ENCODE data around the gene HLF.

Gene HLF, protein sequence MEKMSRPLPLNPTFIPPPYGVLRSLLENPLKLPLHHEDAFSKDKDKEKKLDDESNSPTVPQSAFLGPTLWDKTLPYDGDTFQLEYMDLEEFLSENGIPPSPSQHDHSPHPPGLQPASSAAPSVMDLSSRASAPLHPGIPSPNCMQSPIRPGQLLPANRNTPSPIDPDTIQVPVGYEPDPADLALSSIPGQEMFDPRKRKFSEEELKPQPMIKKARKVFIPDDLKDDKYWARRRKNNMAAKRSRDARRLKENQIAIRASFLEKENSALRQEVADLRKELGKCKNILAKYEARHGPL

DNA sequence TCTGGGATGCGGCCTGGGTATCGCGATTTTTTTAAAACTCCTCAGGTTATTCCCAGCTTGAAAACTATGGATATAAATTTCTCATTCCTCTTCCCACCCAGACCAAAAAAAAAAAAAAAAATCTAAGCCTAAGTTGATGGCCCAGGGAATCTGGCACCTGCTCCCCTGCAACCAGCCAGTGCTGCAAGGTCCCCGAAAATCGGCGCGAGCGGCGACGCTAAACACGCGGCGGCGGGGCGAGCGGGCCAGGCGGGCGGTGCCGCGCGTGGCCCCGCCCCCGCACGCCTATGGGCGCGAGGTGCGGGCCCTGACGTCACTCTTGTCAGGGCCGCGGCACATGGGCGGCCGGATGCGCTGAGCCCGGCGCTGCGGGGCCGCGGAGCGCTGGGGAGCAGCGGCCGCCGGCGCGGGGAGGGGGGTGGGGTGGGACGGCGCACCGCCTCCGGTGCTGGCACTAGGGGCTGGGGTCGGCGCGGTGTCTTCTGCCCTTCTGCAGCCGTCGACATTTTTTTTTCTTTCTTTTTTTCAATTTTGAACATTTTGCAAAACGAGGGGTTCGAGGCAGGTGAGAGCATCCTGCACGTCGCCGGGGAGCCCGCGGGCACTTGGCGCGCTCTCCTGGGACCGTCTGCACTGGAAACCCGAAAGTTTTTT, at the start of gene HLF:
Gene HLF, plus strand, starts transcription at position 316 of the 654 bp plus-strand sequence. CDS start 525 bp downstream, outside the sequence.
- peak; percentile 88 for DNase-seq

DNA sequence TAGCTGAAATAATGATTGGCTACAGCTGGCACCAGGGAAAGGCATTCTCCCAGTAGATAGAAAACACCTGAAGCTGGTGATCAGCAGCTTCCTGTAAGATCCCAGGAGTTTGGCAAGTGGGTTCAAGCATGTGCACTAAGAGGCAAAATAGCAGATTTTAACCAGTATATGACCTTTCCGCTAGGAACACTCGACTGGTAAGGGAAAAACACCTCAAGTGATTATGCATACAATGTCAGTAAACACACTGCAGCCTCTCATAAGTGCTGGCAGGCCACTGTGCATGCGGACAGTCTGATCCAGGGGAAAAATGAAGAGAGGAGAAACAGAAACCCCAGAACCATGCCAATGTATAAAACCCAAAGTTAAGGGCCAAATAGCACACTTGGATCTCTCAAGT, 49.0 kb upstream of the HLF start:
- DNase-seq, result no peak

DNA sequence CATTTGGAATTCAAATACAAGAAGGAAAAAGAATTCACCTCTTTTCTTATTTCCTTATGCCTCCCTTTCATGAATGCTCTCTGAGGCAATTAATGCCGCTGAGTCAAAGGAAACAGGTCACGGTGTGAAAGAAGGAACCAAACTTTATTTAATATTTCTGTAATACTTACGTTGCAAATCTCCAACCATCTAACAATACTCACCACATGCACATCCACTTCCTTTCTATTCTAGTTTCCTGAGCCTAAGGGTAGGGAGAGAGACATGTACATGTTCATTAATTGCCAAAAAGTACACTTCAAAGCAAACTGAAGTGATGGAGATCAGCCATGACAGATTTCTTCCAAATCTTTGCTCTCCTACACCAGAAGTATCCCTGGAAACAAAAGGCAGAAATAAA, 47.9 kb upstream of the HLF start:
- DNase-seq, result no peak

DNA sequence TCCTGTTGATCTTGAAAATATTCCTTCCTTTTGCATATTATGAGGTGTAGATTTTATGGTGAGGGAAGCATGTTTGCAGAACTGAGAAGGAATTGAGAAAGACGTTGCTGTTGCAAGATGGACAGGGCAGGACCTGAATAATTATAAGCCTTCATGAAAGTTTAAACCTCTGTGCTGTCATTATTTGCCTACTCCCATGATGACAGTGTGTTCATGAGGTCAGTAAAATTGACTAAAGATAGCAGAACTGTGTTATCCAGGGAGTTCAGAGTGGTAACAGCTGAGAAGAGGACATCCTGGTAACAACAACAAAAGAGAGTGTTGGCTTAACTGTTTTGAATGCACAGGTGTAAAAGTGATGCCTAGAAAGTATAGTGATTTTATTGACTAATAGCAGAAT, 45.3 kb upstream of the HLF start:
- no peak for DNase-seq

DNA sequence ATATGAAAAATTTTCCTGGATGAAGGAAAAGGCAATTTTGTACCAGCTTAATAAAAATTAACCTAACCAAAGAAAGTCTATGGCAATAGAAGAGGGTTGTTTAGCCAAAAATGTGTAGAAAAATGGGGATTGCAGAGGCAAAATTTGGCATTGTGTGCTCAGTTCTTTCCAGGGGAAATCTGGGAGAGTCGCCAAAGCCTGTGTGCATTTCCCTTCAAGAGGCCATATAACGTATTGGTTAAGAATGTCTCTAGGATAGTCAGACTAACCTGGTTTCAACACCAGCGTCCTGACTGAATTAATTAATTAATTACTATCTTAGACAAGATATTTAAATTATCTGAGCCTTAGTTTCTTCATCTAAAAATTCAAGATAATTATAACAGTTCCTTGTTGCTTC, 44.8 kb upstream of the HLF start:
- no peak for DNase-seq

DNA sequence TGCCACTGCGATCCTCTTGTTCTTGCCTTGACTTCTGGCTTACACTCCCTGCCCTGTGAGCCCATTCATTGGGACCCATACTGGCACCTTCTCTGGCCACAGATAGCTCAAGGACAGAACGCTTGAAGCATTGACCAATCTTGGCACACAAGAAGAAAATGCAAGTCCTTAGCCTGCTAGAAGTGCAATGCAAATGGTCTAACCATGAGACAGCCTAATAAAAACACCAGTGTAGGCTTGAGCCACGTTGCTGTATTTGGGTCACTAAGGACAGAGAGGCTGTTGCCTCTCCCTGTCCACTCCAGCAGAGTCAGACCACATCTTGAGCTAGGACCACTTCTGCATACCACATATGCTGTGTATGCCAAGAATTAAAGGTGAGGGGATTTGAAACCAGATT, 41.2 kb upstream of the HLF start:
- DNase-seq, result no peak

DNA sequence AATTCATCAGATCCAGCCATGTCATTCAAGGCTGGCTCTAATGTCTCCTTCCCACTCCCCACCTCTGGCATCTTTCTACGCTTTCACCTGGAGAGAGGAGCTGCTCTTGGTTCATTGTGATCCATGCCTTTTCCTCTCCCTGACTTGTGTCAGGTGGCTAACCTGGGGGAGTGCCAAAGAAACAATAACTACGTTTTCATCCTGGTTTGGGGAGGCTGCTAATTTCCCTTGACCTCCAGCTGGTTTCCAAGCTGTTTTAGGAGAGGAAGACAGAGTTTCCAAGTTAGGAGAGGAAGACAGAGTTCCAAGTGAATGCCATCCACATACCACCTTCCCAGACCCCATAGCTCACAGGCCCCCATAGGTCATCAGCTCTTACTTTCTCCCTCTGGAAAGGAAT, 40.0 kb upstream of the HLF start:
- no peak for DNase-seq

DNA sequence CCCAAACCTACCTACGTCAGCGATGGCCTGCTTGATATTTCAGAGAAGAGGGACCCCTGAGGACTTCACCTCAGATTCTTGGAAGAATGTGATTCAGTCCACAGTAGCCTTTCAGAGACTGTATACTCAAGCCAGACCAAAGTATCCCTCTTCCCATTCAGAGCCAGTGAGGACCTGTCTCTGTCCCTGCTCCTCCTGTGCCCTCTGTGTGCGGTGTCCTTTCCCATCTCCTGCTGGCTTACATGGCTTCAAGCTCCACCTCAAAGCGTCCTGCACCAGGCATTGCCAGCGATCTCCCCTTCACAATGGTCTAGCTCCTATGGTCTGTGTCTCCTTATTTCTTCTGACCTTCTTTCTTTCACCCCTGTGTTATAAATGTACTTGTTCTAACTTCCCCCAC, 39.5 kb upstream of the HLF start:
- no peak for DNase-seq

DNA sequence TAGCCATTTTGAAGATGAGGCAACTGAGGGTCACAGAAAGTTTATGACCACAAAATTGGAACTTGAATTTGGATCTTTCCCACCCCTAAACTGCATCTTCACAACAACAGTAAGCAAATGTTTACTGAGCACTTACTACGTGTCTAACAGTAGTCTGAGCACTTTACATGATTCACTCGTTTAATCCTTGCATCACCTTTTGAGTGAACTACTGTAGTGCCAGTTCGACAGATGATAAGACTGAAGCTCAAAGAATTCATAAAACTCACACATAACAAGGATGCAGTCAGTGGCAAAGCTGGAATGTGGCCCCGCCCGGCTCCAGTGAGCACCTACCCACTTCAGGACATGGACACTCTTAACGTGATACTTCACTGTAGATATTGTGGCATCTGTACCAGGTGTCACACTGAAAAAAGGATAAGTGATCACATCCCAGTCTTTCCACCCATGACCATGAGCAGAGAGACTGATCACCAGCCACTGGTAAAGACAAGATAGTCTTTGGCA, 36.0 kb upstream of the HLF start:
- DNase-seq, result no peak

DNA sequence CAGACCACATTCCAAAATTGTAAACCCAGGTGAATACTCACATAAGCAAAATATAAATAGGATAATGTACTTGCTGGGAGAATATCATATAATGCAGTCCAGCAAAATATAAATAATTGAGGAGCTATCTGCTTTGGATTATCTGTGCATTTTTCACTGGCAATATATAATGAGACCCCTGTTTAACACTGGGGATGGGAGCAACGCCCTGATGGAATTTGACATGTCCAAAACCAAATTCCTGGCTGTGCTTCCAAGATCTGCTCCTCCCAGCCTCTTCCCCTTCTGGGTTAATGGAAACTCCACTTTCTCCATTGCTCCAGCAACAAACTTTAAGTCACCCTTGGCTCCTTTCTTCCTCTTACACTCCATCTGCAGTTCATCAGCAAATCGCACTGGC, 35.5 kb upstream of the HLF start:
- no peak for DNase-seq

DNA sequence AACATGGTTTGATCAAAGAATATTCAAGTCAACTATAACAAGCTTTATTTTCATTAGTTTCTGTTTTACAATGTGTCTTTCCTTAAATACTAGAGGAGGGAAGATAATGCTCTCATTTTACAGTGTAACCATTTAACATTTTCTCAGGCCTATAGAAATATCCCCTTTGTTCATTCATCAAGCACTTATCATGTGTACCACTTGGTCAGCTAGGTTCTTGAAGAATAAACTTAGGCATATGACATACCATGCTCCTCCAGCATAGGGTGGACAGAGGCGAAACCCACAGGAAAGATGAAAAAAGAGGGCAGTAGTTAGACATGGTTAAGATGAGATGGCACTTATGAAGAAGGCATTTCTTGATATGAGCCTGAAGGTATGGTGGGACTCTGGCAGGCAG, 34.0 kb upstream of the HLF start:
- DNase-seq, result no peak

DNA sequence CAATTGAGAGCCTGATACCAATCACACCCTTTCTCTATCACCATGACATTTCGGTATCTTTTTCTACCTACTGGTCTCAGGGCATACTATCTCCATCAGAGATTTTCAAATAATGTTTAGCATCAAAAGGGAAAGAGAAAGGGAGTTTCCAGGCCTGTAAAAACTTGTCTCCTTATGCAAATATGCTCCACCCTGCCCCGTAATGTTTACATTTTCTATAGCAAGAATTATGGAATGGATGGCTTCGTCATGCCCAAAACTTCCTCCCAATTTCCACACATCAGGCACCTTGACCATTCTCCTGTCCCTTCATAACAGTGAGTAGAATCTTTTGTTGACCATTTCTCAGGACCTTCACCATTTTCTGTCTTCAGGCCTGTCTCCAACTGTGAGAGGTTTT, 30.9 kb upstream of the HLF start:
- DNase-seq, result no peak

DNA sequence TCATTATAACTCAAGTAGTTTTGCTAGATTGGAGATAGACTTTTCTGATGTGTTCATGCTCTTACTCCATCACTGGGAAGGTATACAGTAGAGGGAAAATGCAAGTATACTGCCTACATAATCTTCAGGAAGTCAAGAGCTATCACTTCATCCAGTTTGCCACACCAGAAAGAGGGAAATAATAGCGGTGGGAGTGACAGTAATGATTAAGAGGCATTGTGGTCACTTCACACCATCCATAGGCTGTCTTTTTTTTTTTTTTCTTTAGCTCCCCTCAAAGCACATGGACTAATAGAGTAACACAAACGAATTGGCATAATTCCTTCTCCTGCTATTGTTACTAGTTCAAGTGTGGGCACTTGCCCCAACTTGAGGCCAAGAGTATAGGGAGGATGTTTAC, 28.4 kb upstream of the HLF start:
- DNase-seq, result no peak

DNA sequence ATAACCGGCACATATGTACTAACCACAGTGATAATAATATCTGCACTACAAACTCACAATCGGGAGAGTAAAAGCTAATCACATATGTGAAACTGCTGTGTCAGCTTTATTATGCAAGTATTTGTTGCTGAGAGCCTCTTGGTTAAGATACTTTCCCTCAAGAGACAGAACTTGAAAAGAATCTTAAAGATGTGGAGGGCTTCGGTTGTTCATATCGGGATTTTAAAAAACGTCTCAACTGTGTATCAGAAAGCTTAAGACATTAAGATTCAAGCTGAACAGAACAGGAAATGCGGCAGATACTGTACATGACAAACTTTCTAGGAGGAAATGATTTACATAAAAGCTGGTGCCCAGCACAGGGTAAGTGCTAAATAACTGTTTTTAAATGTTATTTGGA, 27.5 kb upstream of the HLF start:
- no peak for DNase-seq

DNA sequence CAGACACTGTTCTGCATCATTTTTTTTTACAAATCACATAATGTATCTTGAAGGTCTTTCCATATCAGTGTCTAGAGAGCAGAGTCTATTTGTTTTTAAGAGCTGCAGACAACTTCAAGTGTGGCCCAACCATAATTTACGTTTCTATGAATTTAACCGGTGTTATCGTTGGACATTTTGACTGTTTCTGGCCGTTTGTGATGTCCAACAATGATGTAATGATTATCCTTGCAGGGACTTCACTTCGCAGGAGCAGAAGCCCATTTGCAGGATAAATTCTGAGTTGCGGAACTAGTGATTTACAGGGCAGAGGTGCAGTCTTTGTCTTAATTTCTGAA, 26.9 kb upstream of the HLF start:
- DNase-seq, result peak; percentile 56

DNA sequence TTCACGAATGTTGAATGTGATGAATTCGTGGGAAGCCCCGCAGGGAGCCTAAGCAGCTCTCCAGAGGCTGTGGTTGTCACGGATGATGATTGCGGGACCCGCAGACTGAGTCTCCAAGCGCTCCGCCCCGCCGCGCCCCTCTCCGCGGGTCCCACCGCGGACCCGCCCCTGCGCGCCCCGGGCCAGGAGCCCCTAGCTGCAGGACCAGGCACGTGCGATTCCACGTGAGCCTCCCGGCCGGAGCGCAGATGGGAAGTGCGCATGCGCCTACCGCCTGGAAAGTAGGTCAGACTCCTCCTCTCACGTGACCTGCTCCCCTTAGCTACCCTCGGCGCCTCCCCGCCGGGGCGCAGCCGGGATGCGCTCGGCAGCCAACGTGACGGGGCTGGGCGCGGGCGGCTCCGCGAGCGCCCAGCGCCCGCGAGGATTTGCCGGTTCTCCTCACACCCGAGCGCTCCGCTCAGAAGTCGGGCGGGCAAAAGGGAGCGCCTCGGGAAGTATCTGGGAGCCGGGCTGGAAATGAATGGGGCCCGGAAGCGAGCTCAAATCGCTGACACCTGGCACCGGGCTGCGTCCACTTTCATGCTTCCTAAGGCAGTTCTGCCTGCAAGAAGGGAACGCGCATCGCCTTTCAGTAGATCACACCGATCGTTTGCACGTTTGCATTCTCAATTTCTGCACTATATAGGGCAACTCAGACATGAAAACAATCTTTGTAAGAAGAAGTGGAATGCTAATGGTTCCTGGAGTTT, 26.4 kb upstream of the HLF start:
- DNase-seq, result peak; percentile 98

DNA sequence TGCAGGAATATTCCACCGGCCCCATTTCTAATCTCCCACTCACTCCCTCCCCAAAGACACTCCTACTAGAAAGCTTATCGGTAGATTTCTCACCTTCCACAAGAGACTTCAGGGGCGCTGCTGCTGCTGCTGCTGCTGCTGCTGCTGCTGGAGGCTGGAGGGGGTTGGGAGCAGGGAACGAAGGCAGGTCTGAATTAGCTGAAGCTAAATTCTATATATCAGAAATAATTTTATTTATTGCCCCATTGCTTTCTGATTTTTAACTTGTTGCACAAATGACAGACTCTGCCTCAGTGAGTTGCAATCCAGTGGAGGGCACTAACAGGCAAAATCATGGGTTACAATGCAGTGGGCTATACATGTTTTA, 25.8 kb upstream of the HLF start:
- no peak for DNase-seq

DNA sequence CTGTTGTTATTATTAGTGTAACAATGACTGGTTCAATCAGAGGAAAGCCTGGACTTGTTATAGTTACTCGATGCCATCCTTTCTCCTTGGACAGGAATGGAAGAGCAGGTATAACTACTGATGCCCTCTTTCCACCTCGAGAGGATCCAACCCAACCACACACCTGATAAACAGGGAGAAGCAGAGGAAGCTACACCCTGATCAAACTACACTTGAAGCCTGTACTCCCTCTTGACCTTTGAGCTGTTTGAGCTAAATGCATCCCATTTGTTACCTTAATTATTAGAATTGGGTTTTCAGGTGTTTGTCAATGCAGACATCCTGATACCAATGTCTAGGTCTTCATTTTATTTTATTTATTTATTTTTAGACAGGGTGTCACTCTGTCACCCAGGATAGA, 23.7 kb upstream of the HLF start:
- no peak for DNase-seq

DNA sequence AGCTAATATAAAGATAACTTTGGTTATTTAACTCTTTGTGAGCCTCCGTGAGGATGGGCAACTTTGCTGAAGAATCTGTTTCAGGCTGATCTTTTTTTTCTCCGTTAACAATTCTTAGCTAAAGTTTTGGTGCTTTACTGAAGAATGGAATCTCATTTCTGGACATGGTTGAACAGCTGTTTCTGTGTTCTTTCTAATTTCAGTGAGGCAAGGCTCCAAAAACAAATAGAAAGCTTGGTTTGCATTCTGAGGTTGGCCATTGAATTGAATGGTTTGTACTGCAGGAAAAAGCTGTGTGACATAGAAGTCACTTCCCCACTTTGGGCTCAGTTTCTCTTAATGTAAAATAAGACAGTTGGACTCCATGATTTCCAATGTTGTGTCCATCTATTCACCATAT, 22.3 kb upstream of the HLF start:
- no peak for DNase-seq

DNA sequence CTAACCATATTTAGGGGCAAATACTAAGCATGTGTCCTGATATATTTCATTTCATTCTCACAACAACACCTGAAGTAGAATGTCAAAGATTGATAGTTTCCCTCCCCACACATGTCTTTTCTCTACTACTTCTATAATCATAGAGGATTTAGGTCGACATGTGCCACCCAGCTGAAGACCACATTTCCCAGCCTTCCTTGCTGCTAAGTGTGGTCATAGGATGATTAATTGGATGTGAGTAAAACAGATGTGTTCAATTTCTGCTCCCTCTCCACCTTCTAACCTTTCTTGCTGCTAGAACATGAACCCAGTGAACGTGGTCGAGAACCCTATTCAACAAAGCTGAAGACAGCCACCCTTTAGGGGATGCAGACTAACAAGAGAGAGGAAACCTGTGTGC, 18.8 kb upstream of the HLF start:
- no peak for DNase-seq

DNA sequence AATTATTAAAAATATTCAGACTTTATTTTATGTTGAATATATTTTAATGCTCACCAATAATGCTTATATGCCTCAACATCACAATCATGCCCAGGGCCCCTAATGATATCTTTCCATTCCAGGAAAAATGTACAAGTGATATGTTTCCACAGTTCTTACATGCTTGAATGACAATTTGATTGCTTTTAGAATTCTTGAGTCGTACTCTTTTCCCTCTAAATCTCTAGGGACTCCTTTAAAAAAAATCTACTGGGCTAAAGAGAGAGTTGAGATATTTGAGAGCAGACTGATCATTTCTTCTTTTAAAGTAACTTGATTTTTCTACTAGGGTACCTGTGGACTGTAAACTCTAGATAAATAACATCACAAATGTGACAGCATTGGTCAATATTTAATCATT, 18.2 kb upstream of the HLF start:
- DNase-seq, result no peak

DNA sequence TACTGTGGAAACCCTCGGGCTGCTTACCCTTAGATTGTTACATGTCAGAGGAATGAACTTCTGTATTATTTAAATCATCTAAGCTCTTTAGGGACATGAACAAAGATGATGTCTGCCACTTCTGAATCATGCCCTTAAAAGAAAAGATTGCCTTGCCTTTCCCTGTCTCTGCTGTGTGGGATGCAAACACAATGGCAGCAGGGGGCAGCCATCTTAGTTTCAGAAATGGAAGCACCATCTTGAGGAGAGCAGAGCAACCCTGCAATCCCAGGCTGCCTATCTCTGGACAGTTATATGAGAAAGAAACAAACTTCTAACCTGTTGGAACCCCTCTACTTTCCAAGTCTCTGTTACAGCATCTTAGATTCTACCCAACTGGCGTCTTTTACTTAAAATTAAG, 16.7 kb upstream of the HLF start:
- no peak for DNase-seq

DNA sequence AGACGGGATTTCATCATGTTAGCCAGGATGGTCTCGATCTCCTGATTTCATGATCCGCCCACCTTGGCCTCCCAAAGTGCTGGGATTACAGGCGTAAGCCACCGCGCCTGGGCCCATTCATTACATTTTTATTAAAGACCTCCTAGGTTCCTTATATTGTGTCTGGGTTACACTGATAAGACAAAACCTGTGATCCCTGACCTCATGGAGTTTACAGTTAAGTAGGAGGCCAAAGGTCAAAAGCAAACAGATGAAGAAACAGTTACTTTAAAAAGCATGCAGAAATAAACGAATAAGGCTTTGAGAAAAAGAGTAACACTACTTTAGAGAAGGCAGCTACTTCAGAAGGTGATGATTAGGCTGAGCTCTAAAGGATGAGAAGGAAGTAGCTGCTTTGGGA, 14.9 kb upstream of the HLF start:
- no peak for DNase-seq

DNA sequence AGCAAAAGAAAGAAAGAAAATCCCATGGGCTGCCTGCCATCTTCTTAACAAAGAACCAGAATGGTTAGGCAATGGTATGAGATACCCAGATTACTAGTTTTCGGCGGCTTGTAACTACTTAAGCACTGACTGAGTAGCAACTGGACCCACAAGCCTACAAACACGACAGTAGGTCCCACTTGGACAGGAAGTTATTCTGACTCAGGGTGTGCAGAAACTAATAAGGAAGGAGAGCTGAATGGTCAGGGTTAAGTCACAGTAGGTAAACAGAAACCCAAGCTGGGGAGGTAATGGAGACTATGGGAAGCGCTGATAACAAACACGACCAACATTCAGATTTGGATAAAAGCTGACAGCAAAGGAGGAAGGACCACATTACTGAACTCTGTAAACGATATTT, 10.4 kb upstream of the HLF start:
- no peak for DNase-seq
